ENCODE data around the gene BCR. TPM values are rescaled to one million over a fixed set of nuclear protein-coding genes. Genes with fewer than 3 reads are reported as not detected.
A peak's percentile ranks its signal among the peaks of the same experiment; 100 is the strongest.

The BCR gene
- total RNA-seq, 1 donor from 2014 or later, result 118 TPM

- DNase-seq (ENCODE audit: low read depth) (no peak), FAIRE-seq (peak; percentile 72)
- Histone ChIP-seq H3K4me3 (ENCODE audit: low read depth, low read length) (no peak overlapping the region), H3K36me3 (ENCODE audit: control insufficient read depth, insufficient read depth, low read length) (no peaks in the 10 kb centered on the region), H3K27me3 (ENCODE audit: control insufficient read depth, insufficient read depth, low read length) (no peaks in the 10 kb centered on the region)
- TF ChIP-seq CTCF (IDR thresholded peaks at IDR 0.05; ENCODE audit: insufficient read depth, low read length, severe bottlenecking), result no peak
Observed at GRCh38 chr22:23222793-23223568, 42.7 kb downstream of the BCR start.

- DNase-seq (ENCODE audit: low read depth) (no peak), FAIRE-seq (no peak)
- no peak for TF ChIP-seq CTCF (IDR thresholded peaks at IDR 0.05; ENCODE audit: insufficient read depth, low read length, severe bottlenecking)
- Histone ChIP-seq H3K4me3 (ENCODE audit: low read depth, low read length) (no peak overlapping the region), H3K27me3 (ENCODE audit: control insufficient read depth, insufficient read depth, low read length) (no peaks in the 10 kb centered on the region), H3K36me3 (ENCODE audit: control insufficient read depth, insufficient read depth, low read length) (no peaks in the 10 kb centered on the region)
Observed at GRCh38 chr22:23223569-23224317, 43.4 kb downstream of the BCR start.

DNA sequence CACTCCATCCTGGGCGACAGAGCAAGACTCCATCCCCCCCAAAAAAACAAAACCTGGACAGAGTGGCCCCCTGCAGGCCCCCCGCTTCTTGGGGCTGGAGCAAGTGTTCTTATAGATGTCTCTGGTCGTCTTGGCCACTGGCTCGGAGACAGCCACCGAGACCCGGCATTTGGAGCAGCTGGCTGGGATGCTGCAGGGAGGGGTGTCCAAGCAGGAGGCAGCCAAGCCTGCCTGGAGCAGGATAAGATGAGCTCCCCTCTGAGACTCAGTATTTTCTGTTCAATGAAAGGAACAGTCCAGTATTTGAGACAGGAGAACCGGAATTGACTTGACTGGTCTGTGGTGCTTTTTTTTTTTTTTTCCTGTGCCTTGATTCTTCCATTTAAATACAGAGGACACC, 44.5 kb downstream of the BCR start:
- no peak overlapping the region for H3K4me3 ChIP-seq (ENCODE audit: low read depth, low read length)
- no peaks in the 10 kb centered on the region for H3K36me3 ChIP-seq (ENCODE audit: control insufficient read depth, insufficient read depth, low read length)
- no peaks in the 10 kb centered on the region for H3K27me3 ChIP-seq (ENCODE audit: control insufficient read depth, insufficient read depth, low read length)
- no peak for DNase-seq (ENCODE audit: low read depth)
- TF ChIP-seq CTCF (IDR thresholded peaks at IDR 0.05; ENCODE audit: insufficient read depth, low read length, severe bottlenecking), result no peak
- no peak for FAIRE-seq

GRCh38 chr22:23225337-23225723, 45.0 kb downstream of the BCR start:
- no peak overlapping the region for H3K4me3 ChIP-seq (ENCODE audit: low read depth, low read length)
- DNase-seq (ENCODE audit: low read depth) (no peak), FAIRE-seq (no peak)
- no peaks in the 10 kb centered on the region for H3K36me3 ChIP-seq (ENCODE audit: control insufficient read depth, insufficient read depth, low read length)
- H3K27me3 ChIP-seq (ENCODE audit: control insufficient read depth, insufficient read depth, low read length), result no peaks in the 10 kb centered on the region
- no peak for TF ChIP-seq CTCF (IDR thresholded peaks at IDR 0.05; ENCODE audit: insufficient read depth, low read length, severe bottlenecking)

- H3K36me3 ChIP-seq (ENCODE audit: control insufficient read depth, insufficient read depth, low read length), result no peaks in the 10 kb centered on the region
- DNase-seq (ENCODE audit: low read depth) (peak; percentile 87), FAIRE-seq (peak; percentile 83)
- TF ChIP-seq CTCF (IDR thresholded peaks at IDR 0.05; ENCODE audit: insufficient read depth, low read length, severe bottlenecking), result no peak
- H3K4me3 ChIP-seq (ENCODE audit: low read depth, low read length), result no peak overlapping the region
- no peaks in the 10 kb centered on the region for H3K27me3 ChIP-seq (ENCODE audit: control insufficient read depth, insufficient read depth, low read length)
Observed at GRCh38 chr22:23225724-23226496, 45.6 kb downstream of the BCR start.
